ENCODE data around the gene PXN. TPM values are rescaled to one million over a fixed set of nuclear protein-coding genes. Genes with fewer than 3 reads are reported as not detected.
"Not testable (repeated sequence)": the region's sequence is repeated elsewhere in the genome, so short reads cannot be mapped to it uniquely, and the experiment has no call there.

Gene PXN
- total RNA-seq, 2 donors from 2014 or later = 93.0 to 105 TPM

DNA sequence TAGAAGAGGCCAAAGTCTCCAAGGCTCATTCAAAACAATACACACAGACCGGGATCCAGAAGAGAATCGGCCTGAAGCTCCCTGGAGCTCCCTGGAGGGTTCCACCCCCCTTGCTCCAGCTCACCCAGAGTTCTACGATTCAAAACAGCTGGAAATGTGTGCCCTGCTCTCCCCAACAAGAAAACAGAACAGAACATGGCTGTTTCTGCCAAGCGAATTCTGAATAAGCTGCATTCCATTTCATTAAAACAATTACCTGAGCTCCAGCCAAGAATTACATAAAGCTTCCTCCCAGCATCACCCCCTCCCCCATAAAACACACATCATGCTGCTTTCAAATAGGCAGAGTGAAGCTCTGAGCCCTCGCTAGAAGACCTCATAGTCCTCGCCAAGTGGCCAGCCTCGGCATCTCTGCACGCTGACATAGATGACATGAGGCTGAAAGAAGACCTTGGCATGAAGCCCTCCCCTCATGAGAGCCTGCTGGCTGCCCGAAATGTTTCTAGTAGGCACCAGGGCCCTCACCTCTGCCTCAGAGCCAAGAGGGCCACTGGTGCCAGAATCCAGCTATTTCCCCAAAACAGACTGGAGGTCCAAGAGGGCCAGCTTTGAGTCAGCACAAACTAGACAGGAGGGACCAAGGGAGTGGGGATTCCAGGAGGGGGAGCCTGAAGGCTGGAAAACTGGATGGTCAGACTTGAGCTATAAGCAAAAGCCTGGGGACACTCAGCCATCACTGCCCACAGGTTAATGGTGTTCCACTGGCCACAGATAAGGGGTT, 8.3 kb downstream of the PXN start:
- TF ChIP-seq, protein P1, sequence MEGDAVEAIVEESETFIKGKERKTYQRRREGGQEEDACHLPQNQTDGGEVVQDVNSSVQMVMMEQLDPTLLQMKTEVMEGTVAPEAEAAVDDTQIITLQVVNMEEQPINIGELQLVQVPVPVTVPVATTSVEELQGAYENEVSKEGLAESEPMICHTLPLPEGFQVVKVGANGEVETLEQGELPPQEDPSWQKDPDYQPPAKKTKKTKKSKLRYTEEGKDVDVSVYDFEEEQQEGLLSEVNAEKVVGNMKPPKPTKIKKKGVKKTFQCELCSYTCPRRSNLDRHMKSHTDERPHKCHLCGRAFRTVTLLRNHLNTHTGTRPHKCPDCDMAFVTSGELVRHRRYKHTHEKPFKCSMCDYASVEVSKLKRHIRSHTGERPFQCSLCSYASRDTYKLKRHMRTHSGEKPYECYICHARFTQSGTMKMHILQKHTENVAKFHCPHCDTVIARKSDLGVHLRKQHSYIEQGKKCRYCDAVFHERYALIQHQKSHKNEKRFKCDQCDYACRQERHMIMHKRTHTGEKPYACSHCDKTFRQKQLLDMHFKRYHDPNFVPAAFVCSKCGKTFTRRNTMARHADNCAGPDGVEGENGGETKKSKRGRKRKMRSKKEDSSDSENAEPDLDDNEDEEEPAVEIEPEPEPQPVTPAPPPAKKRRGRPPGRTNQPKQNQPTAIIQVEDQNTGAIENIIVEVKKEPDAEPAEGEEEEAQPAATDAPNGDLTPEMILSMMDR (IDR thresholded peaks at IDR 0.05) = no peak
- peak overlapping the region; percentile 88 to 91 for H3K27ac ChIP-seq
- no peaks in the 10 kb centered on the region for H3K36me3 ChIP-seq
- DNase-seq (ENCODE audit: low spot score) = no peak
- H3K4me3 ChIP-seq = peak overlapping the region; percentile 48
- H3K27me3 ChIP-seq (replicated peaks; ENCODE audit: insufficient read depth) = no peaks in the 10 kb centered on the region
- H3K9me3 ChIP-seq = no peaks in the 10 kb centered on the region
- peaks cover 46 to 71% of the 10 kb centered on the region in 2 donors for H3K4me1 ChIP-seq (ENCODE audit: control insufficient read depth in 1 of 2, low read depth in 2 of 2)
- ATAC-seq (ENCODE audit: insufficient number of reproducible peaks, low FRiP score, low read depth) = peak; percentile 91

DNA sequence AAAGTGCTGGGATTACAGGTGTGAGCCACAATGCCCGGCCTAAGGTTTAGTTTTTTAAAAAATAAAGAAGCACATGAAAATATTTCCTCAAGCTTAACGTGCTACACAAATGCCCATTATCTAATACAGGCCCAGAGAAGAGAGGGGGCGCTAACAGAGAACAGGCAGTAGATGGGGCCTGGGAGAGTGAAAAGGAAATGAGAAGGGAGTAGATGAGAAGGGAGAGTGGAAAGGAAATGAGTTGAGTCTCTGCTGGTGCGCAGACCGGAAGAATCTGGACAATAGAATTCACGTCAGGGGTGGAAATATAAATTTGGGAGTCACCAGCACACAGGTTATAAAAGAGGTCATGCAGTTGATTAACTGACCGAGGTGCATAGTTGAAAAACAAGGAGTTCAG, 10.7 kb downstream of the PXN start:
- no peaks in the 10 kb centered on the region for H3K36me3 ChIP-seq
- no peaks in the 10 kb centered on the region for H3K9me3 ChIP-seq
- peaks cover 54 to 75% of the 10 kb centered on the region in 2 donors for H3K4me1 ChIP-seq (ENCODE audit: control insufficient read depth in 1 of 2, low read depth in 2 of 2)
- DNase-seq (ENCODE audit: low spot score) (no peak), ATAC-seq (ENCODE audit: insufficient number of reproducible peaks, low FRiP score, low read depth) (no peak)
- no peak overlapping the region for H3K4me3 ChIP-seq
- H3K27me3 ChIP-seq (replicated peaks; ENCODE audit: insufficient read depth) = no peaks in the 10 kb centered on the region
- H3K27ac ChIP-seq = peak overlapping the region; percentile 23 to 55
- TF ChIP-seq, protein P1 (IDR thresholded peaks at IDR 0.05) = no peak

DNA sequence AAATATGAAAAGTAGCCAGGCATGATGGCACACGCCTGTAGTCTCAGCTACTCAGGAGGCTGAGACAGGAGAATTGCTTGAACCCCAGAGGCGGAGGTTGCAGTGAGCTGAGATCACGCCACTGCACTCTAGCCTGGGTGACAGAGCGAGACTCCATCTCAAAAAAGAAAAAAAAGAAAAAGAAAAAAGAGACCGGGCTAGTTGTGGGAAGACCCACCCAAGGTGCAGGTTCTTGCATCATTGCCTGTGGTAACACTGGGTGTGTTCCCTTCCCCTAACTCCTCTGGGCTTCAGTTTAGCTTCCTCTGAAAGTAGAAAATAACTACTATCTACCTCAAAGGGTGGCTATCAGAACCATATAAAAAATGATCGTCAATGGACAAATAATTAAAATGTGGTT, 12.2 kb downstream of the PXN start:
- ATAC-seq (ENCODE audit: insufficient number of reproducible peaks, low FRiP score, low read depth); DNase-seq (ENCODE audit: low spot score); H3K9me3 ChIP-seq; H3K4me3 ChIP-seq; H3K27me3 ChIP-seq (replicated peaks; ENCODE audit: insufficient read depth); H3K36me3 ChIP-seq: not testable (repeated sequence)
- peak overlapping the region in 1 of 2 donors; percentile 57 for H3K27ac ChIP-seq
- peaks cover 58 to 68% of the 10 kb centered on the region in 2 donors for H3K4me1 ChIP-seq (ENCODE audit: control insufficient read depth in 1 of 2, low read depth in 2 of 2)

DNA sequence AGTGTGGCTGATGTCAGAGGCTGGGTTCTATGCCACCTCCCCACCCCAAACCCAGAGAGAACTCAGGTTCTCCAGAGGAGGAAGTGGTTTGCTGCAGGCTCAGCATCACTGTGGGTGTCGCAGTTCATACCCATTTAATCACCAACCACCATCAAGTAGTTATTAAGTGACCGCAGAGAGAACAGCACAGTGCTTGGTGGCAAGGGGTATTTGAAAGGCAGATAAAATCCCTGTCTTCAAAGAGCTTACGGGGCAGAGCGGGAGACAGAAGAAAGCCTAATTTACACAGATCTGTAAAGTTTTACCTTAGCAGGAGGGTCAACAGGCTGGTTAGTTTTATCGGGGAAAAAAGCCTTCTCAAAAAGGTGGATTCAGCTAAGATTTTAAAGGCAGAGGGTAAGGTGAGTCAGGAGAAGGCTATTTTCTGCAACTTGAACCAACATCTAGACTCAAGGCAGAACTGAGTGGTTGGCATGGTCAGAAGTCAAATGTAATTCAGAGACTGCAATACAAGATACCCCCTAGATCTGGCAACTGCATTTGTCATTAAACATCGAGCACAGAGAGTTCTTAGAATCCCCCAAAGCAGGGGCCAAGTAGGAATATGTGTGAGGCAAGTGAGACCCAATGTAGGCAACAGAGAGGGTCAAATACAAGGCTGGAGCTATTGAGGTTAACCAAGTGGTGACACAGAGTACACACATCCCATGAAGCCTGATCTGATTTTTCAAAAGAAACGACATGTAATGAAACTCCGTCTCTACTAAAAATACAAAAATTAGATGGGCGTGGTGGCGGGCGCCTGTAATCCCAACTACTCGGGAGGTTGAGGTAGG, 13.2 kb downstream of the PXN start:
- no peaks in the 10 kb centered on the region for H3K9me3 ChIP-seq
- TF ChIP-seq, protein P1 (IDR thresholded peaks at IDR 0.05) = no peak
- H3K27ac ChIP-seq = peak overlapping the region; percentile 20 to 57
- ATAC-seq (ENCODE audit: insufficient number of reproducible peaks, low FRiP score, low read depth) (no peak), DNase-seq (ENCODE audit: low spot score) (no peak)
- H3K36me3 ChIP-seq = no peaks in the 10 kb centered on the region
- peaks cover 51 to 67% of the 10 kb centered on the region in 2 donors for H3K4me1 ChIP-seq (ENCODE audit: control insufficient read depth in 1 of 2, low read depth in 2 of 2)
- H3K27me3 ChIP-seq (replicated peaks; ENCODE audit: insufficient read depth) = no peaks in the 10 kb centered on the region
- H3K4me3 ChIP-seq = no peak overlapping the region

DNA sequence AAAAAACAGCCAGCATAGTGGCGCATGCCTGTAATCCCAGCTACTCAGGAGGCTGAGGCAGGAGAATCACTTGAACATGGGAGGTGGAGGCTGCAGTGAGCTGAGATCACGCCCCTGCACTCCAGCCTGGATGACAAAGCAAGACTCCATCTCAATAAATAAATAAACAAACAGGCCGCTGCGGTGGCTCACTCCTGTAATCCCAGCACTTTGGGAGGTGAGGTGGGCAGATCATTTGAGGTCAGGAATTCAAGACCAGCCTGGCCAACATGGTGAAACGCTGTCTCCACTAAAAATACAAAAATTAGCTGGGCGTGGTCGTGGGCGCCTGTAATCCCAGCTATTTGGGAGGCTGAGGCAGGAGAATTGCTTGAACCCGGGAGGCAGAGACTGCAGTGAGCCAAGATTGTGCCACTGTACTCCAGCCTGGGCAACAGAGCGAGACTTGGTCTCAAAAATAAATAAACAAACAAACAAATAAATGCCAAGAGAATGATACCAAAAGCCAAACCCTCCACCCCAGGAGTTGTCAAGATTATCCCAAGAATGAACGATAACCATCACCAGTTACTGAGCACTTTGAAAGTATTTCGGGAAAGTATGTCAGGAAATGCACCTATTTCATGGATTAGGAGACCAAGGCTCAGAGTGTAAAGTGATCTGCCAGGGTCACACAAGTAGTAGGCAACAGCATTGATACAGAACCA, 14.0 kb downstream of the PXN start:
- H3K4me1 ChIP-seq (ENCODE audit: control insufficient read depth in 1 of 2, low read depth in 2 of 2) = peaks cover 50 to 69% of the 10 kb centered on the region in 2 donors
- not testable (repeated sequence) for H3K36me3 ChIP-seq; H3K27me3 ChIP-seq (replicated peaks; ENCODE audit: insufficient read depth); H3K9me3 ChIP-seq; H3K4me3 ChIP-seq; DNase-seq (ENCODE audit: low spot score); ATAC-seq (ENCODE audit: insufficient number of reproducible peaks, low FRiP score, low read depth)
- H3K27ac ChIP-seq = peak overlapping the region in 1 of 2 donors; percentile 4

All from thoracic aorta (tissue), 2 donors.